AG10803 (cell line): Measurements from ENCODE around the gene ABHD12B.

Source experiments
- DNase-seq: peaks from one replicate; pipeline ENCODE4 v3.0.0; 2010; ENCODE audit warnings: low read depth
- H3K4me3 ChIP-seq: 2 replicates; pipeline ENCODE4 v1.5.1; 2011; ENCODE audit warnings: mild to moderate bottlenecking, low read length, control low read depth
- CTCF ChIP-seq: conservative IDR thresholded peaks from 2 replicates; pipeline ENCODE4 v1.5.1; 2011; ENCODE audit warnings: mild to moderate bottlenecking, low read length, control low read depth, inconsistent platforms

Gene ABHD12B

GRCh38 chr14:50828721-50829488, 42.9 kb upstream of the ABHD12B start:
- TF ChIP-seq CTCF = 0 out of 2 replicates have a peak, but pooled peaks have one; percentile 6
- peak overlapping the region; percentile 70 for H3K4me3 ChIP-seq
- DNase-seq = no peak

GRCh38 chr14:50829489-50830043, 42.3 kb upstream of the ABHD12B start:
- no peak for DNase-seq
- peak overlapping the region; percentile 70 for H3K4me3 ChIP-seq

DNA sequence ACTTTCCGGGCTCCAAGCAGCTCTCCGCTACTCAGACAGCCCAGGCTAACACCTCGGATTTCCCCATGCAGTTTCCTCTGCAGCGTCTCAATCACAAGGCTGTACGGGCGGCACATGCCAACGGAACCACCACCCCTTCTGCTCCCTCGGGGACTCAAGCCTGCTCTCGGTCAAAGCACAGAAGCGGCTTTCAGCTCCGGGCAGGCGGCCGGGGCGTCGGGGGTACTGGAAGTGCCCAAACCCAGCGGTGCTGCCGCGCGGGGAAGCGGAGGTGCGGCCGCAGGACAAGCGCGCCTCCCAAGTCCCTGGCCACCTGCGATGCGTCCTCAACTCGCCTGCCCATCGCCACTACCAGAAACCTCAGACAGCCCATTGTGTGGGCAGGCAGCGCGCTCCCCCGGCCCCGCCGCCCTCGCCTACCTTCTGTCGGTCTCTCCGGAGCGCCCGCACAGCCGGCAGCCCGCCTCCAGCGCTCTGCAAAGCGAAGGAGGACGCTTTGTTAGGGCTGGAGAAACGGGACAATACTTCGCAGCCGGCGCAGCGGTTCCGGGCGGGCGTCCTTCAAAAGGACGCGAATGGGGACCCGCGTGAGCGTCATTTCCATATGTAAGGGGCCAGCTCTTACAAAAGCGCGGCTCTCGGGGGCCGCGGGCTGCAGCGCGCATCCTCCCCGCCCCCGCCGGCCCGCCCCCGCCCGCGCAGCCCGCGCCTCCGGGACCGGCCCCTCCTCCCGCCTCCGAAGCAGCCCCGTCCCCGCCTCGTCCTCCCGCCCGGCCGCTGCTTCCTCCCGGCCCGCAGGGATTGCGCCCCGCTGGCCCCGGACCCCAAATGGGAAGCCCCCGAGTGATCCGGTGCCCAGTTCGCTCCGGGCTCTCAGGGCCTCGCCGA, 41.6 kb upstream of the ABHD12B start:
- peak; percentile 44 for DNase-seq
- no peak for TF ChIP-seq CTCF
- H3K4me3 ChIP-seq = peak overlapping the region; percentile 70

More at GRCh38 chr14:50829489-50830043, 42.3 kb upstream of the ABHD12B start:
- TF ChIP-seq CTCF = no peak

GRCh38 chr14:50830932-50831725, 40.7 kb upstream of the ABHD12B start, which contains the start of gene NIN:
Gene NIN, minus strand, starts transcription at chr14:50831162. Its CDS starts 9,106 bp downstream, at chr14:50822056.
- TF ChIP-seq CTCF = no peak
- peak; percentile 79 for DNase-seq
- H3K4me3 ChIP-seq = peak within 1 kb of the TSS; percentile 75

GRCh38 chr14:50831726-50832168, 40.1 kb upstream of the ABHD12B start:
- no peak for TF ChIP-seq CTCF
- peak overlapping the region; percentile 75 for H3K4me3 ChIP-seq
- no peak for DNase-seq

GRCh38 chr14:50832935-50833630, 38.8 kb upstream of the ABHD12B start:
- no peak for TF ChIP-seq CTCF
- DNase-seq = no peak
- no peak overlapping the region for H3K4me3 ChIP-seq
